ENCODE data around the gene STUM.

DNA sequence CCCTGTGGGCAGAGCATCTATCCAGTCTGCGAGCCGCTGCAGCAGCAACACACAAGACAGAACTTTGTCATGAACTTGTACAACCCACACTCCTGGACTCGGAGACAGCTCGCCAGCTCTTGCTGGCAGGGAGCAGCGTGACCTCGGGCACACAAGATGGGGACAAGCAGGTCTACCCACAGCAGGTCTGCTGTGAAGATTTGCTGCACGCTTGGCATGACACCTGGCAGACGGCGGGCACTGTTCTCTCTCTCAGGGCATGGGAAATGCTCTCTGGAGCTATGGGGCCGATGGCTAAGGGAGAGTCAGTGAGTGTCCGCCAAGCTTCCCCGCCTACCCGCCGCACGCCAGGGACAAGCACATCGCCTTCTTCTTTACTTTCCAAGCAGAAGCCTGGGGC, 90.0 kb downstream of the STUM start:
- TF ChIP-seq GATA2 (IDR thresholded peaks at IDR 0.05; ENCODE audit: low read depth, low read length): no peak
- TF ChIP-seq GATA3 (IDR thresholded peaks at IDR 0.05; ENCODE audit: low read depth, low read length): no peak

Data from SH-SY5Y (cell line).